HG03354 (cell line): ENCODE measurements around the gene TTC7B.

Experiments used
- ATAC-seq: cut with Tn5 transposase; IDR thresholded peaks from one replicate; pipeline ENCODE4 v1.9.1; 2021; ENCODE audit warnings: mild to moderate bottlenecking; ENCODE audit not compliant: unreplicated experiment, poor library complexity, severe bottlenecking

TTC7B gene

GRCh38 chr14:90747909-90748308 lies 68.3 kb downstream of the TTC7B start:
- no peak for ATAC-seq

GRCh38 chr14:90743826-90744225 lies 72.4 kb downstream of the TTC7B start:
- no peak for ATAC-seq

GRCh38 chr14:90743425-90743824 lies 72.8 kb downstream of the TTC7B start:
- no peak for ATAC-seq

- no peak for ATAC-seq
These were observed 73.5 kb downstream of the TTC7B start for GRCh38 chr14:90742729-90743128.

DNA sequence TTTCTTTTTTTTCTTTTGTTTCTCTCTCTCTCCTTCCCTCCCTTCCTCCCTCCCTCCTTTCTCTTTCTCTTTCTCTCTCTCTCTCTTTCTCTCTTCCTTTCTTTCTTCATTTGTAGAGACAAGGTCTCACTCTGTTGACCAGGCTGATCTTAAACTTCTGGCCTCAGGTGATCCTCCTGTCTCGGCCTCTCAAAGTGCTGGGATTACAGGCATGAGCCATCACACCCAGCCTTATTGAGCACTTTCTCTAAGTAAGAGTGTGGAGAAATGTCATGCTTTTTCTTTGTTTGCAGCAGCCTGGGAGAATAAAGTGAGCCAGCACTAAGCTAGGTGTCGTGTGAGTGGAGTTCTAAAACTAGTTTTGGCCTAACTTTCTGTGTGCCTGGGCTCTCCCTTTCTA lies 74.0 kb downstream of the TTC7B start:
- no peak for ATAC-seq

DNA sequence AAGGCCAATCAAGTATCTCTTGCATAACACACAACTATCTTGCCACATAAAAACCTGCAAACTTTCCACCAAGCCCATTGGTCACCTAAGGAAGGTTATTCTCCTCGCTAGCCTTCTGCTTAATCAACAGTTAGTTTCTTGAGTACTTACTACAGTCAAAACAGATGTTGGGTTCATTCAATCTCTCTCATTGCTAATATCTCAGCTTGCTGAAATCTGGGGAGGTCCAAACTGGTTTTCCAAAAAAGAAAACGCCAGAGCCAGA lies 74.6 kb downstream of the TTC7B start:
- ATAC-seq: no peak

DNA sequence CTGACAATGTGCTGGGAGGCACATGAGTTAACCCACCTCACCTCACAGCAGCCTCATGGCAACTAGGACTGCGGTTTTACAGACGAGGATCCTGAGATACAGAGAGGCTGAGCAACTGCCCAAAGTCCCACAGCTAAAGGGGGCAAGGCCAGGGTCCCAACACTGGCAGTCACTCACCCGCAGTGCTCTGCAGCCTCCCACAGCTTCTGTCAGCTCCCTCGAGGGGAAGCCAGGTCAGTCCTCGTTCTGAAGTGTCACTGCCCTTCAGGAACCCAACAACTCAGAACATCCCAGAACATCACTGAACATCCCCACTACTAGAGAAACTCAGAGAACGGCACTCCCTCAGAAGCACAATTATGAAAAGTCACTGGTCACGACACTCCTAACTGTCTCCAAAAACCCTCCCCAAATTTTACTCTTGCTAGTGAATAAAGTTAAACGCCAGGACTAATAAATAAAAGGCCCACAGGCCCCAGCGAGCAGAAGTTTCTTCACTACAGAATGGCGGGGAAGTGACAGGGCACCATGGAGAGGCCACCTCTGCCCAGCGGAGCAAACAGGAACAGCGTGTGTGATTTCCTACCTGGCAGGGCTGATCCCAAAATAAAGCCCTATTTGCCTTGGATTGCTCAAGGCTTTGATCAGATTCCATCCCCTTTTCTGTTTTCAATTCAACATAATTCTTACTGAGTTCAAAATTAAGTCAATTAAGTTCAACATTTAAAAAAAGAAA lies 75.1 kb downstream of the TTC7B start:
- ATAC-seq: no peak

GRCh38 chr14:90740081-90740480 lies 76.1 kb downstream of the TTC7B start:
- ATAC-seq: no peak

GRCh38 chr14:90739318-90740068 lies 76.7 kb downstream of the TTC7B start:
- ATAC-seq: no peak

- no peak for ATAC-seq
These were observed 83.0 kb downstream of the TTC7B start for GRCh38 chr14:90733139-90733808.

DNA sequence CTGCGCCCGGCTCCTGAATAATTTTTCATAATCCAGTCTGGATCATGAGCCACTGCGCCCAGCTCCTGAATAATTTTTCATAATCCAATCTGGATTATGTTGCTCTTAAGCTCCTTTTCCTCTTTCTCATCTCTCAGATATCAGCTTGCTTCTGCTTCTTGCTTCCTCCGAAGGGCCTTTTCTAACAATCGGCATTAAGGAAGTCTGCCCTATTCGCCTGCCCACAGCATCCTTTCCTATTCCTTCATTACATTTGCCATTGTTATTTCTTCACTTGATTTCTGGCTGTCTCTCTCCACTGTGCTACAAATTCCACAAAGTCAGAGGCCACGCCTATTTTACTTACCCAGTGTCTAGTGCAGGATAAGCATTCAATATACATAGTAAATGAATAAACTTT lies 83.5 kb downstream of the TTC7B start:
- no peak for ATAC-seq

GRCh38 chr14:90732139-90732538 lies 84.1 kb downstream of the TTC7B start:
- no peak for ATAC-seq

GRCh38 chr14:90731487-90731886 lies 84.7 kb downstream of the TTC7B start:
- no peak for ATAC-seq

GRCh38 chr14:90730206-90730766 lies 85.9 kb downstream of the TTC7B start:
- no peak for ATAC-seq

- no peak for ATAC-seq
These were observed 87.3 kb downstream of the TTC7B start for GRCh38 chr14:90728951-90729350.

GRCh38 chr14:90727082-90727481 lies 89.1 kb downstream of the TTC7B start:
- no peak for ATAC-seq

DNA sequence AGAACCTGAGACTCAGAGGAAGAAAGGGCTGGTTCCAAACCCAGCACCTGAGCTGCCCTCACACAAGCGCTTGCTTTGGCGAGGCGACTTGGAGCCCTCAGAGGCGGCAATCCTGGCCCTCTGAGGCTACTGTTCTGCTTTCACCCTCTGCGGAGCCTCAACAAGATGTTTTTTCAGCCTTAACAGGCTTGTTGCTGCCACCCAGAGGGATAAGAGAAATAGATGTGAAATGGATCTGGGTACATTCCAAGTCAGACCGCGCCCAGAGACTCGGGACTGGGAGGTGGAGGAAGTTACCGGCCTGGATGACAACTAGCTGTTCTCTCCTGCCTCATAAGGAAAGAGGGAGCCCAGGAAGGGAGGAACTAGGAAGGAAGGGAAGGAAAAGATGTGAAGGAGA lies 89.6 kb downstream of the TTC7B start:
- ATAC-seq: no peak

- no peak for ATAC-seq
These were observed 91.4 kb downstream of the TTC7B start for GRCh38 chr14:90724866-90725265.

GRCh38 chr14:90722590-90722989 lies 93.6 kb downstream of the TTC7B start:
- no peak for ATAC-seq

GRCh38 chr14:90721619-90722305 lies 94.5 kb downstream of the TTC7B start:
- no peak for ATAC-seq
